H9 (cell line): Measurements from ENCODE around the gene RAB31. TPM values are rescaled to one million over a fixed set of nuclear protein-coding genes. Genes with fewer than 3 reads are reported as not detected.
"Not testable (repeated sequence)": the region's sequence is repeated elsewhere in the genome, so short reads cannot be mapped to it uniquely, and the experiment has no call there.

ENCODE experiments used
- DNase-seq: peaks from one replicate; pipeline ENCODE4 v3.0.0-alpha.2; 2017
- H2AFZ ChIP-seq: one replicate; pipeline ENCODE4 v1.6.1; 2013; ENCODE audit warnings: mild to moderate bottlenecking, low read length, control low read depth, moderate library complexity
- H2AK5ac ChIP-seq: 2 replicates; pipeline ENCODE4 v1.6.1; 2013; ENCODE audit warnings: low read length, control low read depth, mixed read lengths; ENCODE audit not compliant: insufficient read length
- H2BK120ac ChIP-seq: one replicate; pipeline ENCODE4 v1.6.1; 2013; ENCODE audit warnings: low read depth, mild to moderate bottlenecking, low read length, control low read depth, inconsistent platforms; ENCODE audit not compliant: poor library complexity, severe bottlenecking
- H2BK12ac ChIP-seq: 2 replicates; pipeline ENCODE4 v1.6.1; 2013; ENCODE audit warnings: low read length, control low read depth, mixed read lengths, low read depth; ENCODE audit not compliant: insufficient read length
- H2BK15ac ChIP-seq: 2 replicates; pipeline ENCODE4 v1.6.1; 2013; ENCODE audit warnings: low read depth, low read length, control low read depth
- H2BK20ac ChIP-seq: one replicate; pipeline ENCODE4 v1.6.1; 2013; ENCODE audit warnings: low read depth, mild to moderate bottlenecking, low read length, control low read depth, inconsistent platforms; ENCODE audit not compliant: poor library complexity, severe bottlenecking
- H2BK5ac ChIP-seq: 2 replicates; pipeline ENCODE4 v1.6.1; 2013; ENCODE audit warnings: low read length, control low read depth, mixed read lengths; ENCODE audit not compliant: insufficient read length
- H3K14ac ChIP-seq: 2 replicates; pipeline ENCODE4 v1.6.1; 2013; ENCODE audit warnings: low read length, control low read depth; ENCODE audit not compliant: insufficient read depth
- H3K18ac ChIP-seq: 2 replicates; pipeline ENCODE4 v1.6.1; 2013; ENCODE audit warnings: low read depth, mild to moderate bottlenecking, mixed read lengths, low read length, control low read depth; ENCODE audit not compliant: insufficient read length
- H3K23ac ChIP-seq: 2 replicates; pipeline ENCODE4 v1.6.1; 2013; ENCODE audit warnings: low read length, control low read depth, mixed read lengths, low read depth; ENCODE audit not compliant: insufficient read length
- H3K23me2 ChIP-seq: 2 replicates; pipeline ENCODE4 v1.6.1; 2013; ENCODE audit warnings: low read depth, mild to moderate bottlenecking, mixed read lengths, low read length, control low read depth; ENCODE audit not compliant: insufficient read length, poor library complexity, severe bottlenecking
- H3K27ac ChIP-seq: 2 replicates; pipeline ENCODE4 v1.5.1; 2013; ENCODE audit warnings: low read length, control low read depth, mixed read lengths, low read depth; ENCODE audit not compliant: insufficient read length
- H3K27me3 ChIP-seq: 2 replicates; pipeline ENCODE4 v1.6.1; 2013; ENCODE audit warnings: low read length, control low read depth, inconsistent platforms; ENCODE audit not compliant: insufficient read depth
- H3K4ac ChIP-seq: 2 replicates; pipeline ENCODE4 v1.6.1; 2013; ENCODE audit warnings: low read depth, mild to moderate bottlenecking, control low read depth, inconsistent platforms, low read length, moderate library complexity
- H3K4me1 ChIP-seq: 2 replicates; pipeline ENCODE4 v1.6.1; 2013; ENCODE audit warnings: low read length, control low read depth, inconsistent platforms; ENCODE audit not compliant: insufficient read depth
- H3K4me2 ChIP-seq: 2 replicates; pipeline ENCODE4 v1.6.1; 2013; ENCODE audit warnings: low read length, control low read depth, mixed read lengths; ENCODE audit not compliant: insufficient read length, insufficient read depth
- H3K56ac ChIP-seq: 2 replicates; pipeline ENCODE4 v1.6.1; 2013; ENCODE audit warnings: low read depth, mild to moderate bottlenecking, mixed read lengths, low read length, control low read depth; ENCODE audit not compliant: insufficient read length
- H3K79me1 ChIP-seq: 2 replicates; pipeline ENCODE4 v1.6.1; 2013; ENCODE audit warnings: low read depth, mild to moderate bottlenecking, moderate library complexity, low read length, control low read depth, inconsistent platforms; ENCODE audit not compliant: insufficient read depth, poor library complexity, severe bottlenecking
- H3K79me2 ChIP-seq: 2 replicates; pipeline ENCODE4 v1.6.1; 2013; ENCODE audit warnings: low read length, control low read depth, inconsistent platforms; ENCODE audit not compliant: insufficient read depth
- H3K9ac ChIP-seq: 2 replicates; pipeline ENCODE4 v1.6.1; 2013; ENCODE audit warnings: low read length, control low read depth, mixed read lengths; ENCODE audit not compliant: insufficient read length; ENCODE audit errors: extremely low read depth
- H3K9me3 ChIP-seq: one replicate; pipeline ENCODE4 v1.6.1; 2013; ENCODE audit warnings: low read depth, low read length, inconsistent platforms; ENCODE audit not compliant: control insufficient read depth
- H3T11ph ChIP-seq: one replicate; pipeline ENCODE4 v1.6.1; 2013; ENCODE audit warnings: mild to moderate bottlenecking, low read length, control low read depth, inconsistent platforms
- H4K20me1 ChIP-seq: one replicate; pipeline ENCODE4 v1.6.1; 2013; ENCODE audit not compliant: control insufficient read depth, insufficient read length, insufficient read depth
- H4K5ac ChIP-seq: 2 replicates; pipeline ENCODE4 v1.6.1; 2013; ENCODE audit warnings: low read depth, mild to moderate bottlenecking, mixed read lengths, low read length, control low read depth; ENCODE audit not compliant: insufficient read length
- H4K8ac ChIP-seq: replicated peaks from 2 replicates; pipeline ENCODE4 v1.6.1; 2013; ENCODE audit warnings: low read length, control low read depth, mixed read lengths, low read depth; ENCODE audit not compliant: insufficient read length
- H4K91ac ChIP-seq: 2 replicates; pipeline ENCODE4 v1.6.1; 2013; ENCODE audit warnings: low read depth, mild to moderate bottlenecking, moderate library complexity, mixed read lengths, low read length, control low read depth; ENCODE audit not compliant: insufficient read length
- H3K27ac Mint-ChIP-seq, 3 experiments: 2 replicates in 2 of 3; 3 replicates in 1 of 3; pipeline ENCODE4 v1.8.0; 2020 to 2021; ENCODE audit warnings: mixed read lengths in 3 of 3, mild to moderate bottlenecking in 1 of 3, moderate library complexity in 1 of 3
- H3K27me3 Mint-ChIP-seq: 2 replicates; pipeline ENCODE4 v1.8.0; 2021; ENCODE audit warnings: low read depth, mild to moderate bottlenecking, moderate library complexity, mixed read lengths
- H3K36me3 Mint-ChIP-seq, 3 experiments: 2 replicates in 2 of 3; 3 replicates in 1 of 3; pipeline ENCODE4 v1.8.0; 2020 to 2021; ENCODE audit warnings: low read depth in 3 of 3, mixed read lengths in 3 of 3; ENCODE audit not compliant: insufficient read depth in 1 of 3
- H3K4me1 Mint-ChIP-seq, 2 experiments: 2 replicates each; pipeline ENCODE4 v1.8.0; 2020; ENCODE audit warnings: mixed read lengths in 2 of 2
- H3K4me3 Mint-ChIP-seq, 2 experiments: 2 replicates in 1 of 2; 3 replicates in 1 of 2; pipeline ENCODE4 v1.8.0; 2020 to 2021; ENCODE audit warnings: mild to moderate bottlenecking in 2 of 2, mixed read lengths in 2 of 2, moderate library complexity in 1 of 2
- H3K9me3 Mint-ChIP-seq, 2 experiments: 2 replicates in 1 of 2; 3 replicates in 1 of 2; pipeline ENCODE4 v1.8.0; 2020; ENCODE audit warnings: mild to moderate bottlenecking in 2 of 2, mixed read lengths in 2 of 2, moderate library complexity in 1 of 2
- WGBS: extraction: QIAGEN DNeasy Blood & Tissue Kit; methylation state at CpG from one replicate; pipeline ENCODE4 v1.1.7; 2013; ENCODE audit warnings: missing lambda C conversion rate, low lambda C conversion rate, mixed read lengths; ENCODE audit not compliant: insufficient read length; ENCODE audit errors: extremely low coverage; 5-methylcytosine and 5-hydroxymethylcytosine counted together
- total RNA-seq: library from RNA; stranded (reverse); gene quantifications from 2 replicates; pipeline ENCODE4 v1.2.1, GENCODE V29; 2021
- TF ChIP-seq, protein P1 (sequence below): fragments of 200-600 bp; sonication (generic); conservative IDR thresholded peaks from 3 replicates; pipeline ENCODE4 v1.8.0; 2021; ENCODE audit warnings: antibody characterized with exemption, mild to moderate bottlenecking

RAB31 gene
- total RNA-seq, 1 experiment from 2014 or later, result 22.4 TPM

DNA sequence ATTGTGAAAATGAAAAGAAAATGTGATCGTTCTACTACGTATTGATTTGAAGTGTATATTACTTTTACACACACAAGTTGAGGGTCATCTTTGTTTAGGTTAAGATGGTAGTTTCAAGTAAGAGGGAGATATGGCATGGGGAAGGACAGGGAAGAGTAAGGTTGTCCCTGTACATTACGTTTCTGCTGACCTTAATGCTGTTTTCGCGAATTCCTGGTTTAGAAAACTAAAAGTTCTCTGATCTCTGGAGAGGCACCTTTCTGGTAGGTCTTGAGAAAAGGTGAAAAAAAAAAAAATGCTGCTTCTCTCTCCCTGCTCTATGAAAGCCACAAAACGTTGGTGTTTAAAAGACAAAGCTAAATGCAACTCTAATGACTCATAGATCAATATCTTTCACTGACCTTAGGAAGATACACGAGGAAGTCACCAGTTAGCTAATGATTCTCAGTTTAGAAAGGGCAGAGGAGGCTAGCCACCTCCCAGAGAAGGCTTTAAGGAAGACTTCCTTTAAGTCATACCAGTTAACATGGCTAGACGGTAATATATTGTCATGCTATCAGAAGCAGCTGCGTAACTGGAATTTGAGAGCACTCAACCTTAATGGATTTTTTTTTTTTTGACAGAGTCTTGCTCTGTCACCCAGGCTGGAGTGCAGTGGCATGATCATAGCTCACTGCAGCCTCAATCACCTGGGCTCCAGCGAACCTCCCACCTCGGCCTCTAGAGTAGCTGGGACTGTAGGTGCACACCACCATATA is 190.9 kb downstream of the RAB31 start:
- Mint-ChIP-seq H3K36me3 (no peaks in the 10 kb centered on the region), H3K4me3 (no peak overlapping the region), H3K27me3 (no peaks in the 10 kb centered on the region), H3K9me3 (peaks cover 0 to 3% of the 10 kb centered on the region in 2 experiments; a peak in 1 of 5 replicates), H3K27ac (no peak overlapping the region), H3K4me1 (peaks cover 11 to 16% of the 10 kb centered on the region in 2 experiments)
- Histone ChIP-seq H3T11ph (no peak overlapping the region), H2BK120ac (no peak overlapping the region), H2BK5ac (no peak overlapping the region), H3K18ac (no peak overlapping the region), H3K27me3 (no peaks in the 10 kb centered on the region), H2BK20ac (no peak overlapping the region), H3K79me2 (no peaks in the 10 kb centered on the region), H3K4ac (no peak overlapping the region), H3K56ac (no peak overlapping the region), H3K27ac (no peak overlapping the region), H2BK15ac (no peak overlapping the region), H3K23me2 (no peaks in the 10 kb centered on the region), H3K9me3 (no peaks in the 10 kb centered on the region), H2BK12ac (no peak overlapping the region), H4K91ac (no peak overlapping the region), H3K9ac (no peak overlapping the region), H4K8ac (no peak overlapping the region), H3K4me1 (peaks cover 3% of the 10 kb centered on the region; the same call in 1 of the 2 replicates), H2AFZ (no peak overlapping the region), H4K5ac (no peak overlapping the region), H3K14ac (no peak overlapping the region), H3K79me1 (no peaks in the 10 kb centered on the region), H3K23ac (no peak overlapping the region), H2AK5ac (no peak overlapping the region), H3K4me2 (no peak overlapping the region), H4K20me1 (no peaks in the 10 kb centered on the region)
- WGBS, result no CpG with 5 or more reads among the region's 11 CpGs
- no peak for DNase-seq
- TF ChIP-seq, protein P1, sequence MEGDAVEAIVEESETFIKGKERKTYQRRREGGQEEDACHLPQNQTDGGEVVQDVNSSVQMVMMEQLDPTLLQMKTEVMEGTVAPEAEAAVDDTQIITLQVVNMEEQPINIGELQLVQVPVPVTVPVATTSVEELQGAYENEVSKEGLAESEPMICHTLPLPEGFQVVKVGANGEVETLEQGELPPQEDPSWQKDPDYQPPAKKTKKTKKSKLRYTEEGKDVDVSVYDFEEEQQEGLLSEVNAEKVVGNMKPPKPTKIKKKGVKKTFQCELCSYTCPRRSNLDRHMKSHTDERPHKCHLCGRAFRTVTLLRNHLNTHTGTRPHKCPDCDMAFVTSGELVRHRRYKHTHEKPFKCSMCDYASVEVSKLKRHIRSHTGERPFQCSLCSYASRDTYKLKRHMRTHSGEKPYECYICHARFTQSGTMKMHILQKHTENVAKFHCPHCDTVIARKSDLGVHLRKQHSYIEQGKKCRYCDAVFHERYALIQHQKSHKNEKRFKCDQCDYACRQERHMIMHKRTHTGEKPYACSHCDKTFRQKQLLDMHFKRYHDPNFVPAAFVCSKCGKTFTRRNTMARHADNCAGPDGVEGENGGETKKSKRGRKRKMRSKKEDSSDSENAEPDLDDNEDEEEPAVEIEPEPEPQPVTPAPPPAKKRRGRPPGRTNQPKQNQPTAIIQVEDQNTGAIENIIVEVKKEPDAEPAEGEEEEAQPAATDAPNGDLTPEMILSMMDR, result no peak

DNA sequence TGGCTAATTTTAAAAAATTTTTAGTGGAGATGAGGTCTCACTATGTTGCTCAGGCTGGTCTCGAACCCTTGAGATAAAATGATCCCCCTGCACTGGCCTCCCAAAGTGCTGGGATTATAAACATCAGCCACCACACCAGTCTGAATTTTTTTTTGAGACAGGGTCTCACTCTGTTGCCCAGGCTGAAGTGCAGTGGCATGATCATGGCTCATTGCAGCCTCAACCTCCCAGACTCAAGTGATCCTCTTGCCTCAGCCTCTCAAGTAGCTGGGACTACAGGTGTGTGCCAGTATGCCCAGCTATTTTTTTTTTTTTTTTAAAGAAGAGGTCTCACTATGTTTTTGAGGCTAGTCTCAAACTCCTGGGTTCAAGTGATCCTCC is 191.4 kb downstream of the RAB31 start:
- not testable (repeated sequence) for H2AFZ ChIP-seq, H4K5ac ChIP-seq, H4K8ac ChIP-seq, H3K4me3 Mint-ChIP-seq, H3K27me3 ChIP-seq, H3K9me3 ChIP-seq, H3K4me2 ChIP-seq, H4K20me1 ChIP-seq, H2BK12ac ChIP-seq, H3K18ac ChIP-seq, H3K79me1 ChIP-seq, H3K27ac Mint-ChIP-seq, H2BK5ac ChIP-seq, H2BK20ac ChIP-seq, H4K91ac ChIP-seq, H3K9ac ChIP-seq, H3K27ac ChIP-seq, H3T11ph ChIP-seq, H2AK5ac ChIP-seq, H3K23ac ChIP-seq, H3K14ac ChIP-seq, H2BK15ac ChIP-seq, H3K4ac ChIP-seq, H3K23me2 ChIP-seq, H3K56ac ChIP-seq, H3K27me3 Mint-ChIP-seq, H3K36me3 Mint-ChIP-seq, H3K79me2 ChIP-seq, H2BK120ac ChIP-seq, H3K4me1 ChIP-seq, H3K9me3 Mint-ChIP-seq, DNase-seq
- H3K4me1 Mint-ChIP-seq, result peaks cover 11 to 16% of the 10 kb centered on the region in 2 experiments
- WGBS, result no CpG with 5 or more reads among the region's 1 CpG
